Stimulated activated memory B cell treated with anti-CD40 and anti-IgM and Interleukin-4, amounts not matched to agents 10 μg/mL and 1 μg/mL and 100 μg/mL, for 72 hours (primary cell): ENCODE measurements around the gene MICU1.

Source experiments
- ATAC-seq: fragments of 150-1000 bp; cut with Tn5 transposase; 2 replicates; pipeline ENCODE4 v1.10.0; 2021
- H3K27ac Mint-ChIP-seq: one replicate; pipeline ENCODE4 v1.8.0; 2022; ENCODE audit warnings: mild to moderate bottlenecking, mixed read lengths
- H3K27me3 Mint-ChIP-seq: one replicate; pipeline ENCODE4 v1.8.0; 2022; ENCODE audit warnings: mixed read lengths
- H3K36me3 Mint-ChIP-seq: one replicate; pipeline ENCODE4 v1.8.0; 2022; ENCODE audit warnings: mixed read lengths
- H3K4me1 Mint-ChIP-seq: one replicate; pipeline ENCODE4 v1.8.0; 2022; ENCODE audit warnings: mixed read lengths
- H3K4me3 Mint-ChIP-seq: one replicate; pipeline ENCODE4 v1.8.0; 2022; ENCODE audit warnings: mild to moderate bottlenecking, moderate library complexity, mixed read lengths
- H3K9me3 Mint-ChIP-seq: one replicate; pipeline ENCODE4 v1.8.0; 2022; ENCODE audit warnings: mixed read lengths

MICU1 gene

DNA sequence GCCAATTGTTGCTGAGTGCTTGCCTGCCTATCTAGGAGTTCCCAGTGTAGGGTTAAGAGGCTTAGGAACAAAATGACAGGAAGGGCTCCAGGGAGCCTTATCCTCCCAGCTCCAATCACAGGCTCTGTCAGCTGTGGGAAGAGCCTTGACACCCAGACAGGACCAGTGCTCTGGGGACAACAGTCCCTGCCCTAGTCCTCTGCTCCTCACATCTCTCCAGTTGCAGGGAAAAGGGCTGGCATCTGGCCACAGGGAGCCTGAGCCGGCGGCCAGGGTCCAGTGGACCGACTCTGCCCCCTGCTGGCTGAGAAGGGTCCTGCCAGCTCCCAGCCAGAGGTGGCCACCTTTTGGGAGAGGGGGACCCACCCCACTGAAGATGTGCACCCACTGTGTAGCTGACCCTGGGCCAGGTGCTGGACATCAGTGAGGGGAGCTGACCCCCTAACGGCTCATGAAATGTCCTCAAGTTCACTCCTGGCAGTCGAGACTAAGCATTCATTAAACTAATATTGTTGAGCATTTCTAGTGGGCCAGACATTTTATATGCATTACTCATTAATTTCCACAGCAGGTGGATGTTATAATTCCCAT lies 288.7 kb downstream of the MICU1 start:
- Mint-ChIP-seq H3K27me3 (no peaks in the 10 kb centered on the region), H3K4me1 (peaks cover 65% of the 10 kb centered on the region), H3K27ac (peak overlapping the region; percentile 90), H3K4me3 (no peak overlapping the region), H3K36me3 (peaks cover 45% of the 10 kb centered on the region), H3K9me3 (no peaks in the 10 kb centered on the region)
- ATAC-seq = no peak

DNA sequence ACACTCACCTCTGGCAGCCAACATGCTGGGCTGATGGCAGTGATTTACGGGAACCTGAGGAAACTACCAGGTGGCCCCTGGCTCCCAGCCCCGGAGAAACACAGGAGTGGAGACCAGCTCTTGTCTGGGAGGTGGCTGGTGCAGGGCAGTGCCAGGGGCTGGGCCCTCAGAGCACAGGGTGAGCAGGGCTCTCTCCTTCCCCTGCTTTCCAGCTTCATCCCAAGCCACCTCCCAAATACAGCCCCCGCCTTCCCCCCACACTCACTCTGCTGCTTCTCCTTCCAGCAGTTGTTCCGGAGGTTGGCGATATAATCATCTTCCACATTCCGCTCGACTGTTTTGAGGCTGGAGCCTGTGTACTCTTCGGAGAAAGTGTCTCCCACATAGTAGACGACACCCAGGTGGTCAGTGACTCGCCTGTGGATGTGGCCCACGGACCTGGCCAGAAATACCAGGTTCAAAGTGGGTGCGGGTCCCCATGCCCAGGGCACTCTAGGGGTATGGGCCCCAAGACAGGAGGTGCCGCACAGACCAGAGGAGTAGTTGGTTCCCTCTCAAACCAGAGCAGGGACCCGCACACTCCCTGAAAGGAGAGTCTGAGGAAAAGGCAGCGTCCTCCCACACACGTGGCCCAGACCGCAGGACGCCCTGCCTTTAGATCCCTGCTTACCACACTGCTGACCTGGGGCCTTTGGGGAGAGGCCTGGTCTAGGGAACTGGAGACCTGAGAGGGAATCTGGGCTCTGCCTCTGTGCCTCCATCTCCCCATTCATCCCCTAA lies 289.4 kb downstream of the MICU1 start:
- peaks cover 72% of the 10 kb centered on the region for H3K4me1 Mint-ChIP-seq
- H3K36me3 Mint-ChIP-seq = peaks cover 45% of the 10 kb centered on the region
- peak overlapping the region; percentile 90 for H3K27ac Mint-ChIP-seq
- no peaks in the 10 kb centered on the region for H3K9me3 Mint-ChIP-seq
- peak overlapping the region; percentile 39 for H3K4me3 Mint-ChIP-seq
- ATAC-seq = no peak
- no peaks in the 10 kb centered on the region for H3K27me3 Mint-ChIP-seq

DNA sequence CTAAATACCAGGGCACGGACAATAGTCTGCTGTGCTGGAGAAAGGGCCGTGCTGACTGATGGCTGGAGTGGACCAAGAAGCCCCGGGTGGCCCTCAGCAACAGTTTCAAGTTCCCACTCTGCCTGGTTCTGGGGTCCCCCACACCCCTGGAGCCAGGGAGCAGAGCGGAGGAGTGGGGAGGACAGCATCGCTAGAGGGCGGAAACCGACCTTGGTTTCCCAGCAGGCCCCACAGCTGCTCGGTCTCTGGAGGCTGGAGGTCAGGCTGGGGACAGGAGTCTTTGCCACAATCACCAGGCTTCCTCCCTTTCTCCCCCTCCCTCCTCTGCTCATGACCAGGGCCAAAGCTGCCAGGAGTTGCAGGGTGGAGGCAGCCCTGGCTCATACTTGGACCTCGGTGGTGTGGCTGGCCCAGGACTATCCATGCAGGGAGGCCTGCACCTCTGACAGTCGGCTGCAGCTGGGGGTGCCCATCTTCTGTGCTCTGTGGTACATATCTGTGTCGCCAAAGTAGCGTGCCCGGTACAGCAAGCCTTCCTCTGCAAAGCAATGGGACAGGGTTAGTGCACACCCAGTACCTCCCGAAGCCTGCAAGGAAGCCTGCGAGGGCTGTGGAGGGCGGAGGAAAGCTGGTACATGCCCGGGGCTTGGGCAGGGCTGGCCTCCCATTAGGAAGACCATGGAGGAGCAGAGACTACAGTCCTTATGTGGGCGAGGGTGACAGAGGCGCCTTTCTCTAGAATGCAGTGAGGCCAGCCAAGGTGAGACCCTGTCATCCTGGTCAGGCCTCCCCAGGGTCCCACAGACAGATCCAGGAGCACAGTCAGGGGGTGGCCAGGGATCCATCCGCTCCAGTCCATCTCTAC lies 290.3 kb downstream of the MICU1 start:
- H3K4me3 Mint-ChIP-seq = peak overlapping the region; percentile 67
- H3K36me3 Mint-ChIP-seq = peaks cover 38% of the 10 kb centered on the region
- H3K9me3 Mint-ChIP-seq = no peaks in the 10 kb centered on the region
- no peaks in the 10 kb centered on the region for H3K27me3 Mint-ChIP-seq
- peak overlapping the region; percentile 90 for H3K27ac Mint-ChIP-seq
- H3K4me1 Mint-ChIP-seq = peaks cover 73% of the 10 kb centered on the region
- peak; percentile 61 for ATAC-seq

DNA sequence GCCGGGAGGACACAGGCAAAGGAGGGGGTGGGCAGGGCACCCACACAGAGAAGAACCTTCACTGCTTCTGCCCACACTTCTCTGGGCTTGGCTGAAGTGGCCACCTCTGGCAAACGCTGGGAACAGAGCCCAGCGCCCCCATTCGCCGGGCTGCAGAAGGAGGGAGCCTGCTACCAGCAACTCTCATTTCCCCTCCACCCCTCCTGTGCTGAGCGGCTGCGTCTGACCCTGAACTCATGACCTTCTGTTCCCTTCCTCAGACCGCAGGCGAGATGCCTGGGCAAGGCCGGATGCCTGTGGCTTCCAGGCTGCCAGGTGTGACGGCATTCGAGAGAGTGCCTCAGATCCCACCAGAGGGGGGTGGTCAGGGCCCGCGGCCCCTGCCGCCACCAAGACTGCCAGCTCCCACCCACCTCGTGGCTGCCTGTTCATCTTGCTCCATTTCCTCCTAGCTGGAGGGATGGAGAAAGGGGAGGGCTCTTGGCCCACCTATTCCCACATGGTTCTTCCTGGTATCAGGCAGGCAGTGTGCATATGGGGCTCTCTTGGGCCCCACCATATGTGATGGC lies 291.0 kb downstream of the MICU1 start:
- Mint-ChIP-seq H3K27me3 (no peaks in the 10 kb centered on the region), H3K36me3 (peaks cover 33% of the 10 kb centered on the region), H3K9me3 (no peaks in the 10 kb centered on the region), H3K4me1 (peaks cover 76% of the 10 kb centered on the region), H3K4me3 (peak overlapping the region; percentile 67), H3K27ac (peak overlapping the region; percentile 90)
- peak; percentile 86 for ATAC-seq

DNA sequence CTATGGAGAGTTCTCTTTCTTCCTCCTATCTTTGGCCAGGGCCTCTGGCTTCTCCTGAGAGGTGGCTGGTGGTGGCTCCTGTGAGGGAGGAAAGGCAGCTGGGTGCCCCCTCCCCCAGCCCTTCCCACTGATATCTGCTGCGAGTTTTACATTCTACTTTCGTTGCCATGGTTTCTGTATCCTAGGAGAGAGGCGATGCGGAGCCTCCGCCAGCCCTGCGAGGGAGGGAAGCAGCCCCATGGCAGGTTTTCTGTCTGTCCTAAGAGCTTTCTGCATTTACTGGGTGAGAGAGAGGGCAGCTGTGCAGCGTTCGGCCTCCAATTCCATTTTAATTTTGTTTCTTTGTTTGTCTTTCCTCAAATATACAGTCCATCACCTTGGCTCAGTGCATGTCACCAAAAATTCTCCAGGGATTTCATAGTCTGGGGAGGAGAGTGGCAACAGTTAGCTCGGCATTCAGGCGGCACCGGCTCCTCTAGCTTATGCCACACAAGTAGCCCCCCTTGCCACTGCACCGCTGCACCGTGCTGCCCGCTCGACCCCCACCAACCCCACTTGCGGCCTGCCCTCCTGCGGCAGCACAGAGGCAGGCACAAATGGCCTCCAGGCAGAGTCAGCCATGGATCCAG lies 291.6 kb downstream of the MICU1 start:
- peaks cover 33% of the 10 kb centered on the region for H3K36me3 Mint-ChIP-seq
- H3K4me1 Mint-ChIP-seq = peaks cover 81% of the 10 kb centered on the region
- no peaks in the 10 kb centered on the region for H3K9me3 Mint-ChIP-seq
- peak overlapping the region; percentile 67 for H3K4me3 Mint-ChIP-seq
- H3K27me3 Mint-ChIP-seq = no peaks in the 10 kb centered on the region
- H3K27ac Mint-ChIP-seq = peak overlapping the region; percentile 90
- ATAC-seq = no peak

DNA sequence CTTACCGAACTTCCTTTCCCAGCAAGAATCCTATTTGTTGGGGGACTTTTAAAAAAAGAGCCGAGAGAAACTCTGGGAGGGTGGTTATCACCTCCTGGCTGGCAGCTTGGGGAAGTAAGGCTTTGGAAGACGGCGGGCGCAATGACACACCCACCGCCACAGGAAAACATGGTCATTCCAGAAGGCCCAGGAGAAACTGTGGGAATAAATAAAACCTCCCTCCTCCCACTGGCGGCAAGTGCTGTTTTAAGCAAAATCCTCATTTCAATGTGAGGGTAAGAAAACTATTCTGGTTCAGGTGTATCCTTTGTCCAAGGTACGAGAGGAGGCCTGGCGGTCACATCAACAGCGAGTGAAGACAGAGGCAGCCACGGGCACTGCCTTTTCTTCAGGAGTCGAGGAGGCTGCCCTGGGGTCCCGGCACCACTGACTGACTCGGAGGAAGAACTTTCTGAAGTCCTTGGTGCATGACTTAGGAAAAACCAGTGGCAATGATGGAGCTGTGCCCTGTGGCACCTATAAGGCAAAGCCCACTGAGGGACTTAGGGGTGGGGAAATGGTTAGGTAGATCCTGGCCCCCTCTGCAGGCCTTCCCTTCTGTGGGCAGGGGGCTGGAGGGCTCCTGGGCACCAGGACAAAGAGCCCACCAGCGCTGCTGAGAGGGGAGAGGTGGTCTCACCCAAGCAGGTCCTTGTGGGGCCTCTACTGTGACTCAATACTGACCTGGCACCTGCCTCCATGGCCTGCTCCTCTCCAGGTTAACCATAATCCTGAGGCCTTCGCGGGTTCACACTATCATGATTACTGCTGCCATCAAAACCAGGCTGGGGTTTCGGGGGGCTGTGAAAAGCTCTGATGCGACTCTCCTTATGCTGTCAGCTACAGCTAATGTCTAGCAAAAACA lies 292.5 kb downstream of the MICU1 start:
- Mint-ChIP-seq H3K36me3 (peaks cover 31% of the 10 kb centered on the region), H3K27me3 (no peaks in the 10 kb centered on the region), H3K4me1 (peaks cover 89% of the 10 kb centered on the region), H3K27ac (peak overlapping the region; percentile 90), H3K4me3 (no peak overlapping the region), H3K9me3 (no peaks in the 10 kb centered on the region)
- ATAC-seq = no peak

DNA sequence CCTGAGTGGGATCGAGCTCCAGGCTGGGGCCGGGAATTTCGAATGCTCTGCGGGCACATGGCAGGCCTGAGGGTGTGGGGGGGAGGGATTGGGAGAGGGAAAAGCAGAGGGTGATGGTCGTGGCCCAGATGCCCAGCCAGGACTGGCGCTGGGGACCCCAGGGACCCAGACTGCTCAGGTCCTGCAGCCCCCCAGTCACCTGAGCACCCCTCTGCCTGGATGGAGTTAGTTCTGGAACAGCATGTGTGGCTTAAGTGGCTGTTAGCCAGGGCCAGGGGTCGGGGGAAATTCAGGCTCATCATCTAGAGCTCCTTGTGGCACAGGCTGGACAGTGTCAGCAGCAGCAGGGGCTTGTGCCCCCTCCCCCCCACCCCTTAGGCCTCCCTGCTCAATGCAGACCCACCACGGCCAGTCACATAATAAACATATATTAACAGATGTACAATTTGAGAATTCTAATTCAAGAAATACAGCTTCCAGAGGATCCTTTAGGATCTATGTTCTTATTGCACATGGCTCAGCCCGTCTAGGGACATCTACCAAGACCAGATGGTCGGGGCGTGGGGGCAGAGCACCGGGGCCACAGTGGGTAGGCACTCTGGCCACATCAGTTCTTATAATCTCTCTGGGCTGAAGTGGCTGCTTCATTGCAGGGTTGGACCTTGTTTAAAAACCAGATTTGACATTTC lies 293.3 kb downstream of the MICU1 start:
- Mint-ChIP-seq H3K36me3 (peaks cover 23% of the 10 kb centered on the region), H3K4me1 (peaks cover 97% of the 10 kb centered on the region), H3K27ac (peak overlapping the region; percentile 90), H3K4me3 (no peak overlapping the region), H3K27me3 (no peaks in the 10 kb centered on the region), H3K9me3 (no peaks in the 10 kb centered on the region)
- ATAC-seq = no peak

DNA sequence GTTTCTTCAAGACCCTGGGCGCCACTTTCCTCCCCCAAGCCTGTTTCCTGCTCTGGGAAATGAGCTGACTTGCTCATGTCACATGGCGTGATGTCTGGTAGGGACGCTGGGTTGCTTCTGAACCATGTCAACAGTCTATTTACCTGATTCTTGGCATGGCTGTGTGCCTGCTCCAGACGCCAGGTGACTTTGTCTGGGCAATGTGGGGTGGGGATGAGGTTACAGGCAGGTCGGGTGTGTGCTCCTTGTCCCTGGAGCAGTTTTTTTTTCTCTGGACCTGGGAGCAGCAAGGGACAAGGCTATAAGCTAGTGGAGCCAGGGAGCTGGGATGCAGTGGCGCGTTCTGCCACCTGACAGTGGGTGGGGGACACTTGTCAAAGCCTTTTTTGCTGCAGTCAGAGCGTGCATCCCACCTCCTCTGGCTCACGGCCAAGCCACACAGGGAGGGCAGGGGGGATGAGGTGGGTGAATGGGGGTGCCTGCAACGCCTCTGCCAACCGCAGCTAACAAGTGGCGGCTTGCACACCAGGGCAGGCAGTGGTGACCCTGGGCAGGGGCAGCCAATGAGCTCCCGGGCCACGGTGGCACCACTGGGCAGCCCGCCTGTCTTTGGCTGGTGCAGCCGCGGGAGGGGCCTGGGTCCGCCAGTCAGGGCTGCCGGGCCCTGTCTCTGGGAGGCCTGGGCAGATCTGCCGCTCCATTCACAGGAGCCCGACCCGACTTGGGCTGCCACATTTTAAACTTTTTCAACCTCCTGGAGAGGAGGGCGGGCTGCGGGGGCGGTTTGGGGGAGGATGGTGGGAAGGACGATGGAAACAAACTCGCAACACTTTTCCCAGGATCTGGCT lies 294.1 kb downstream of the MICU1 start:
- ATAC-seq = peak; percentile 86
- peaks cover 16% of the 10 kb centered on the region for H3K36me3 Mint-ChIP-seq
- peaks cover 93% of the 10 kb centered on the region for H3K4me1 Mint-ChIP-seq
- no peaks in the 10 kb centered on the region for H3K27me3 Mint-ChIP-seq
- no peaks in the 10 kb centered on the region for H3K9me3 Mint-ChIP-seq
- peak overlapping the region; percentile 52 for H3K4me3 Mint-ChIP-seq
- H3K27ac Mint-ChIP-seq = peak overlapping the region; percentile 90

DNA sequence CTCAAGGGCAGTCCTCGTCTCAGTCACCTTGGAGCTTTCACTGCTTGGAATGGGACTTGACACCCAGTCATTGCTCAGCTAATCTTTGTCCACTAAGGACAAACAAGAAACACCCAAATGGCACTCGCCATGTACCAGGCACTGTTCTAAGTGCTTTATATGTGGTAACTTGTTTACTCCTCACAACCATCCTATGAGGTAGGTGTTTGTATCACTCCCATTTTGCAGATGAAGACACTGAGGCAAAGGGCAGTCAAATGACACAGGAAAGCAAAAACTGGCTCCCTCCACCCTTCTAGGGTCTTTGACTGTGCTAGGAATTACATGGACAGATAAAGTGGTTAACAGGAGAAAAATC lies 295.8 kb downstream of the MICU1 start:
- H3K4me3 Mint-ChIP-seq = no peak overlapping the region
- peaks cover 81% of the 10 kb centered on the region for H3K4me1 Mint-ChIP-seq
- peak overlapping the region; percentile 90 for H3K27ac Mint-ChIP-seq
- H3K27me3 Mint-ChIP-seq = no peaks in the 10 kb centered on the region
- no peak for ATAC-seq
- H3K36me3 Mint-ChIP-seq = peaks cover 10% of the 10 kb centered on the region
- H3K9me3 Mint-ChIP-seq = no peaks in the 10 kb centered on the region

DNA sequence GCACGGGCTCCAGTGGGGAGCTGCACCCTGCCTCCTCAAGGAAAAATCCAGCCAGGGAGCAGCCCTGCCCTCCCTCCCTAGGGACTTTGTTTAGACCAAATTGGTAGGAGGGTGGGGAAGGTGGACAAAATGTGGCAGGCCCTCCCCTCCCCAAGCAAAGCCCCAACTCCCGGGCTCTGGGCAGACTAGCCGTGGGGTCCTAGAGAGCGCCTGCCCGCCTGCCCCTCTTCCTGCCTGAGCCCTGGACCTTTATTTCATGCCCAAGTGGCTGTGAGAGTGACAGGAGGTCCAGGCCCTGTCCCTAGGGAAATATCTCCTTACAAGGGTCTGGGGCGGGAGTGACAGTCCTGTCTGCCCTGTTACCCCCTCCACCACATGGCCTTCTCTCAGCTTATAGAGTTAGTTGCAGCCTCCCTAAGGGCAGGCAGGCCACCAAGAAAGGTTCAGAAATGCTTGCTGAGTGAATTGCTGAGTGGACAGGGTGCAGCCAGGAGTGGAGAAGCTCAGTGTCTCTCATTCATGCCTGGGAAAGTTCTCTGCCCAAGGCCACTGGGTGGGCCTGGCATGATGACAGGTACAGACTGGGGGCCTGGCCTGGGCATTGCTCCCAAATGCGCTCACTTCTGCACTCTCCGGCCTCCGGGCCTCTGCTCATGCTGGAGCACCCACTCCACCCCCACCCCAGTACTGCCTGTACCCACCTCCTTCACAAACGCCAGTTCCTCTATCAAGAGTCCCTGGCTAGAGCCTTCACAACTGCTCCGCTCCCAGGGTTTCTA lies 296.4 kb downstream of the MICU1 start:
- peaks cover 7% of the 10 kb centered on the region for H3K36me3 Mint-ChIP-seq
- no peaks in the 10 kb centered on the region for H3K9me3 Mint-ChIP-seq
- H3K27ac Mint-ChIP-seq = peak overlapping the region; percentile 90
- H3K4me3 Mint-ChIP-seq = no peak overlapping the region
- no peak for ATAC-seq
- H3K4me1 Mint-ChIP-seq = peaks cover 81% of the 10 kb centered on the region
- H3K27me3 Mint-ChIP-seq = no peaks in the 10 kb centered on the region

DNA sequence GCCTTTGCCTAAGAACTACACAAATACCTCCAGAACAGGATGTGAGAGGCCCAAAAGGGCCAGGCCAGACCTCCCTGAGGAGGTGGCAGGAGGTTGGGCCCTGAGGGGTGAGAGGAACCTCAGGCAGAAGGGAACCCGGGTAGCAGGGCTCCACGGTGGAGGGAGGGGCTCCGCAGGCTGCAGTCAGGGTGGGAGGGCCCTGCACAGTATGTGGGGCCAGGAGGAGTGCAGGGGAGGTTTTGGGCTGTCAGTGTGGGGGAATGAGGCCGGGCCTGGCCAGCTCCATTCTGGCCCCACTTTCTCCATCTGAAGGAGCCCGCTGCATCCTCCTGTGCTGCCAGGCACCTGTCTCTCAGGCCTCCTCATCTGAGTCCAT lies 297.1 kb downstream of the MICU1 start:
- Mint-ChIP-seq H3K36me3 (peaks cover under 1% of the 10 kb centered on the region), H3K27ac (peak overlapping the region; percentile 90), H3K4me3 (peak overlapping the region; percentile 14), H3K9me3 (no peaks in the 10 kb centered on the region), H3K4me1 (peaks cover 81% of the 10 kb centered on the region), H3K27me3 (no peaks in the 10 kb centered on the region)
- ATAC-seq = peak; percentile 40

DNA sequence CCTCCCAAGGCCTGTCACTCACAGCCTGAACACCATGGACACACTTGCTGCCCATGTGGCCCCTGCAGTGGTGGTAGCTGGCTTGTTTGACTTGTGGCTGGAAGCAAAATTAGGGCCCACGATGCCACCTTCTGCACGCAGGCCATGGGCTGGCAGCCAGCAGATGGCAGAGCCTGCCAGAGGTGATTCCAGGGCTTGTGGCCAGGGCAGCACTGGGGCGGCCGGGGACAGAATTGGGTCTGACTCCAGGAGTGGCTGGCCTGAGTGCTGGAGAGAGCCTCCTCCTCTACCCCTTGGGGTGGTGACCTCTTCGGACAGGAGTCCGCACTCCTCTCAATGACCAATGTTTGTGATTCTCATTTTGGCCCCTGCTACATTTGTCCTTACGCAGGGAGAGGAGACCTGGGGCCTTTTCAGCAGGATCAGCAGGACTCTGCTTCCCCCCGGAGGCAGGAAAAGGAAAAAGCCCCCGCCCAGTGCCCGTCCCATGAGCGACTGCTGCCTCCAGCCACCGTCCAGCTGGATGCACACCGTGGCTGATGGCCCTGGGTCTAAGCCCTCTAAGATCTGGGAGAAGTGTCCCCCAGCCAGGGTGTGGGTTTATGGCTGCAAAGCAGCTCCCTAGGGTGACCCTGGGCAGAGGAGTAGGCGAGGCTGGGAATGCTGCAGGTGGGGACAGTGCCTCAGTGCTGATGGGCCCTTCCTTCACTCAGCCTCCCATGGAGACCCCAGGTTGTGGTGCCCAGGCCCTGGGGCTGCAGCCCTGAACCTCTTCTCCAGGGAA lies 297.6 kb downstream of the MICU1 start:
- Mint-ChIP-seq H3K4me3 (peak overlapping the region; percentile 14), H3K4me1 (peaks cover 81% of the 10 kb centered on the region), H3K9me3 (no peaks in the 10 kb centered on the region), H3K27me3 (no peaks in the 10 kb centered on the region), H3K27ac (peak overlapping the region; percentile 90), H3K36me3 (no peaks in the 10 kb centered on the region)
- ATAC-seq = no peak
